ENCODE data around the gene SORBS2. TPM values are rescaled to one million over a fixed set of nuclear protein-coding genes. Genes with fewer than 3 reads are reported as not detected.

The SORBS2 gene
- total and polyA plus RNA-seq, 2 donors (not counting 3 experiments of a cell fraction or from before 2014, with no cell fraction given), result 69.8 to 82.5 TPM

- no peaks in the 10 kb centered on the region for H3K9me3 ChIP-seq (replicated peaks; ENCODE audit: control insufficient read depth, insufficient read depth, low read length)
- H3K4me3 ChIP-seq (replicated peaks in 1 of 3; ENCODE audit: insufficient read depth in 1 of 3, low read depth in 1 of 3, low read length in 3 of 3), result no peak overlapping the region
- peaks cover 9% of the 10 kb centered on the region for H3K79me2 ChIP-seq (ENCODE audit: control insufficient read depth, insufficient read depth, low read length)
- no TSS peak for BruUV-seq (replicated peaks)
- no peak overlapping the region for H3K9ac ChIP-seq (replicated peaks; ENCODE audit: extremely low read depth, insufficient read depth, low read length)
- no peak for DNase-seq (ENCODE audit: low read depth, low spot score)
- H3K27me3 ChIP-seq (ENCODE audit: control insufficient read depth in 2 of 2, insufficient read depth in 2 of 2, low read length in 2 of 2), result no peaks in the 10 kb centered on the region
- no peak overlapping the region for H3K27ac ChIP-seq (ENCODE audit: insufficient read depth, low read depth, low read length)
- dilution Hi-C loops (cut with MboI; ENCODE audit: extremely low pct_ligation_motif_present, low sequenced_read_pairs), result no loop called here
- no peaks in the 10 kb centered on the region for H4K20me1 ChIP-seq (replicated peaks; ENCODE audit: control insufficient read depth, extremely low read depth, insufficient read depth, low read length)
- FAIRE-seq, result no peak
- H3K4me1 ChIP-seq (ENCODE audit: control insufficient read depth, extremely low read depth, insufficient read depth, low read length), result peaks cover 37% of the 10 kb centered on the region
- intact Hi-C loops (cut with micrococcal nuclease), result no loop called here
- H3K36me3 ChIP-seq (ENCODE audit: control insufficient read depth in 2 of 2, extremely low read depth in 1 of 2, insufficient read depth in 2 of 2, low read length in 2 of 2), result no peaks in the 10 kb centered on the region
- TF ChIP-seq EZH2 (IDR thresholded peaks at IDR 0.05; ENCODE audit: borderline replicate concordance, low read depth, low read length, severe bottlenecking), result no peak
- TF ChIP-seq POLR2AphosphoS5 (IDR thresholded peaks at IDR 0.05; ENCODE audit: insufficient read depth, low read depth, low read length), result no peak
- no peak for TF ChIP-seq JUN (IDR thresholded peaks at IDR 0.05; ENCODE audit: borderline replicate concordance, insufficient read depth, insufficient read length, low read depth)
- no peak for TF ChIP-seq MAX (IDR thresholded peaks at IDR 0.05; ENCODE audit: insufficient read depth, insufficient read length)
- TF ChIP-seq POLR2A (IDR thresholded peaks at IDR 0.05; ENCODE audit: low read depth, low read length), result no peak
- no peak for TF ChIP-seq CTCF (IDR thresholded peaks at IDR 0.05; ENCODE audit: extremely low read depth in 1 of 2, insufficient read depth in 1 of 2, low read depth in 1 of 2, low read length in 2 of 2)
- no peak for TF ChIP-seq MYC (IDR thresholded peaks at IDR 0.05; ENCODE audit: low read depth, low read length)
- ChIA-PET CTCF (interaction anchor here (1.3 kb wide), 2 partner anchors 28 to 102 kb away, joined by 3 to 4 read pairs; no protein-coding TSS in a partner anchor), POLR2A (no interaction called here)
- no peak overlapping the region for H3K4me2 ChIP-seq (ENCODE audit: insufficient read depth, low read length)
- H3K9me1 ChIP-seq (replicated peaks; ENCODE audit: control insufficient read depth, extremely low read depth, insufficient read depth, low read length), result no peaks in the 10 kb centered on the region
- H2AFZ ChIP-seq (ENCODE audit: low read depth, low read length), result no peak overlapping the region
These were observed 53.2 kb downstream of the SORBS2 start for GRCh38 chr4:185758807-185759206.

All from endothelial cell of umbilical vein (primary cell).